Activated CD4-positive, alpha-beta T cell treated with anti-CD3 and anti-CD28 coated beads for 1 hour (primary cell): Measurements from ENCODE around the gene CDH5.

Source experiments
- DNase-seq: peaks from one replicate; pipeline ENCODE4 v3.0.0-alpha.2; 2020

Gene CDH5

GRCh38 chr16:66419527-66419926 is 53.0 kb downstream of the CDH5 start:
- no peak for DNase-seq

GRCh38 chr16:66420396-66420795 is 53.9 kb downstream of the CDH5 start:
- DNase-seq: no peak

- no peak for DNase-seq
These were observed 55.4 kb downstream of the CDH5 start for GRCh38 chr16:66421891-66422290.

GRCh38 chr16:66422366-66422765 is 55.9 kb downstream of the CDH5 start:
- no peak for DNase-seq

- DNase-seq: no peak
These were observed 56.7 kb downstream of the CDH5 start for GRCh38 chr16:66423177-66423576.

GRCh38 chr16:66425651-66426050 is 59.2 kb downstream of the CDH5 start:
- no peak for DNase-seq

GRCh38 chr16:66426112-66427035 is 59.9 kb downstream of the CDH5 start:
- no peak for DNase-seq

- DNase-seq: no peak
These were observed 60.8 kb downstream of the CDH5 start, which contains the start of gene BEAN1 for GRCh38 chr16:66427036-66427860. BEAN1 (plus strand) TSS chr16:66427295; CDS start chr16:66437677, 10,382 bp downstream.

GRCh38 chr16:66427871-66428681 is 61.6 kb downstream of the CDH5 start:
- DNase-seq: no peak

GRCh38 chr16:66428682-66429251 is 62.3 kb downstream of the CDH5 start:
- DNase-seq: no peak

GRCh38 chr16:66429290-66429962 is 62.9 kb downstream of the CDH5 start:
- no peak for DNase-seq

GRCh38 chr16:66430214-66430613 is 63.7 kb downstream of the CDH5 start:
- DNase-seq: no peak

GRCh38 chr16:66431760-66432159 is 65.3 kb downstream of the CDH5 start:
- DNase-seq: no peak

- no peak for DNase-seq
These were observed 65.9 kb downstream of the CDH5 start for GRCh38 chr16:66432429-66432828.

- DNase-seq: no peak
These were observed 68.3 kb downstream of the CDH5 start for GRCh38 chr16:66434619-66435430.

- DNase-seq: no peak
These were observed 69.4 kb downstream of the CDH5 start for GRCh38 chr16:66435896-66436295.

GRCh38 chr16:66437391-66437945 is 71.0 kb downstream of the CDH5 start:
- no peak for DNase-seq

- DNase-seq: no peak
These were observed 72.0 kb downstream of the CDH5 start for GRCh38 chr16:66438536-66438935.

GRCh38 chr16:66439051-66439730 is 72.7 kb downstream of the CDH5 start:
- no peak for DNase-seq

GRCh38 chr16:66440271-66440802 is 73.8 kb downstream of the CDH5 start:
- no peak for DNase-seq
